Ascending aorta (tissue), 2 donors: Measurements from ENCODE around the gene HDAC11. TPM values are rescaled to one million over a fixed set of nuclear protein-coding genes. Genes with fewer than 3 reads are reported as not detected.

Source experiments
- DNase-seq, 2 donors: peaks; one replicate each; pipeline ENCODE4 v3.0.0-alpha.2; 2019; ENCODE audit warnings: low spot score in 2 of 2
- H3K27ac ChIP-seq, 2 donors: fragments of 200-600 bp; sonication (generic); one replicate each; pipeline ENCODE4 v1.5.1; 2016 to 2017; ENCODE audit warnings: mild to moderate bottlenecking in 1 of 2
- H3K27me3 ChIP-seq: fragments of 200-600 bp; sonication (generic); one replicate; pipeline ENCODE4 v1.5.1; 2017
- H3K36me3 ChIP-seq, 2 donors: fragments of 200-600 bp; sonication (generic); one replicate each; pipeline ENCODE4 v1.5.1; 2016
- H3K4me1 ChIP-seq, 2 donors: fragments of 200-600 bp; sonication (generic); one replicate each; pipeline ENCODE4 v1.5.1; 2016 to 2017; ENCODE audit warnings: mild to moderate bottlenecking in 1 of 2
- H3K4me3 ChIP-seq, 2 donors: fragments of 200-600 bp; sonication (generic); one replicate each; pipeline ENCODE4 v1.5.1; 2016 to 2017; ENCODE audit warnings: mild to moderate bottlenecking in 1 of 2
- H3K9me3 ChIP-seq, 2 donors: fragments of 200-600 bp; sonication (generic); one replicate each; pipeline ENCODE4 v1.5.1; 2016
- CTCF ChIP-seq, 3 experiments: fragments of 200-600 bp in 2 of 3; fragments of 450-650 bp in 1 of 3; sonication (generic) in 2 of 3; IDR thresholded peaks; one replicate each; pipeline ENCODE4 v1.5.1; 2016 to 2019; ENCODE audit warnings: antibody characterized with exemption in 3 of 3, mild to moderate bottlenecking in 1 of 3, moderate library complexity in 1 of 3
- intact Hi-C: fragments of 100-400 bp; cut with DNase I; formaldehyde crosslinking; loops from one replicate; pipeline ENCODE4 v1.15.1; 2023
- total RNA-seq: library from RNA; depleted of rRNA; stranded (reverse); fragments of >200 nt; gene quantifications from one replicate; pipeline ENCODE4 v1.1.0, GENCODE V29; 2016

Gene HDAC11
- total RNA-seq, 1 donor from 2014 or later = 15.8 TPM

GRCh38 chr3:13549623-13550422 lies 69.7 kb downstream of the HDAC11 start:
- H3K4me3 ChIP-seq = peak overlapping the region; percentile 47 to 61
- H3K9me3 ChIP-seq = no peaks in the 10 kb centered on the region
- H3K27me3 ChIP-seq = no peaks in the 10 kb centered on the region
- no peak for TF ChIP-seq CTCF (IDR thresholded peaks at IDR 0.05)
- peak overlapping the region; percentile 45 to 61 for H3K27ac ChIP-seq
- intact Hi-C loops = loop anchor here (5.0 kb wide), 1 partner anchor 53 kb away; no protein-coding TSS in a partner anchor
- H3K4me1 ChIP-seq = peaks cover 0 to 16% of the 10 kb centered on the region in 2 donors
- no peaks in the 10 kb centered on the region for H3K36me3 ChIP-seq
- DNase-seq = peak in 1 of 2 donors; percentile 61

- H3K27ac ChIP-seq = peak overlapping the region; percentile 27 to 61
- intact Hi-C loops = loop anchor here (5.0 kb wide), 1 partner anchor 53 kb away; no protein-coding TSS in a partner anchor
- H3K9me3 ChIP-seq = no peaks in the 10 kb centered on the region
- H3K36me3 ChIP-seq = no peaks in the 10 kb centered on the region
- peak in 1 of 2 donors; percentile 59 for DNase-seq
- TF ChIP-seq CTCF (IDR thresholded peaks at IDR 0.05) = no peak
- H3K27me3 ChIP-seq = no peaks in the 10 kb centered on the region
- H3K4me3 ChIP-seq = peak overlapping the region in 1 of 2 donors; percentile 61
- H3K4me1 ChIP-seq = peaks cover 0 to 16% of the 10 kb centered on the region in 2 donors
Observed at GRCh38 chr3:13550423-13550690, 70.3 kb downstream of the HDAC11 start.

- Histone ChIP-seq H3K27me3 (no peaks in the 10 kb centered on the region), H3K4me1 (peaks cover 0 to 16% of the 10 kb centered on the region in 2 donors), H3K27ac (peak overlapping the region; percentile 27 to 61), H3K4me3 (peak overlapping the region in 1 of 2 donors; percentile 61), H3K36me3 (no peaks in the 10 kb centered on the region), H3K9me3 (no peaks in the 10 kb centered on the region)
- peak in 1 of 2 donors; percentile 55 for DNase-seq
- TF ChIP-seq CTCF (IDR thresholded peaks at IDR 0.05) = no peak
- intact Hi-C loops = loop anchor here (5.0 kb wide), 1 partner anchor 54 kb away; no protein-coding TSS in a partner anchor
Observed at GRCh38 chr3:13550791-13551360, 70.8 kb downstream of the HDAC11 start.

GRCh38 chr3:13552857-13553652 lies 72.9 kb downstream of the HDAC11 start:
- no peak for DNase-seq
- H3K27me3 ChIP-seq = no peaks in the 10 kb centered on the region
- intact Hi-C loops = loop anchor here (5.0 kb wide), 1 partner anchor 56 kb away; no protein-coding TSS in a partner anchor
- peak overlapping the region; percentile 1 to 40 for H3K27ac ChIP-seq
- H3K36me3 ChIP-seq = no peaks in the 10 kb centered on the region
- TF ChIP-seq CTCF (IDR thresholded peaks at IDR 0.05) = no peak
- H3K9me3 ChIP-seq = no peaks in the 10 kb centered on the region
- H3K4me1 ChIP-seq = peaks cover 0 to 16% of the 10 kb centered on the region in 2 donors
- no peak overlapping the region for H3K4me3 ChIP-seq

- Histone ChIP-seq H3K4me1 (peaks cover 0 to 12% of the 10 kb centered on the region in 2 donors), H3K27me3 (no peaks in the 10 kb centered on the region), H3K9me3 (no peaks in the 10 kb centered on the region), H3K36me3 (no peaks in the 10 kb centered on the region), H3K4me3 (no peak overlapping the region), H3K27ac (no peak overlapping the region)
- intact Hi-C loops = loop anchor here (5.0 kb wide), 1 partner anchor 56 kb away; no protein-coding TSS in a partner anchor
- DNase-seq = no peak
- TF ChIP-seq CTCF (IDR thresholded peaks at IDR 0.05) = no peak
Observed at GRCh38 chr3:13553686-13554085, 73.6 kb downstream of the HDAC11 start.
